ENCODE results near the gene TXNRD2.
A peak's percentile ranks its signal among the peaks of the same experiment; 100 is the strongest.

DNA sequence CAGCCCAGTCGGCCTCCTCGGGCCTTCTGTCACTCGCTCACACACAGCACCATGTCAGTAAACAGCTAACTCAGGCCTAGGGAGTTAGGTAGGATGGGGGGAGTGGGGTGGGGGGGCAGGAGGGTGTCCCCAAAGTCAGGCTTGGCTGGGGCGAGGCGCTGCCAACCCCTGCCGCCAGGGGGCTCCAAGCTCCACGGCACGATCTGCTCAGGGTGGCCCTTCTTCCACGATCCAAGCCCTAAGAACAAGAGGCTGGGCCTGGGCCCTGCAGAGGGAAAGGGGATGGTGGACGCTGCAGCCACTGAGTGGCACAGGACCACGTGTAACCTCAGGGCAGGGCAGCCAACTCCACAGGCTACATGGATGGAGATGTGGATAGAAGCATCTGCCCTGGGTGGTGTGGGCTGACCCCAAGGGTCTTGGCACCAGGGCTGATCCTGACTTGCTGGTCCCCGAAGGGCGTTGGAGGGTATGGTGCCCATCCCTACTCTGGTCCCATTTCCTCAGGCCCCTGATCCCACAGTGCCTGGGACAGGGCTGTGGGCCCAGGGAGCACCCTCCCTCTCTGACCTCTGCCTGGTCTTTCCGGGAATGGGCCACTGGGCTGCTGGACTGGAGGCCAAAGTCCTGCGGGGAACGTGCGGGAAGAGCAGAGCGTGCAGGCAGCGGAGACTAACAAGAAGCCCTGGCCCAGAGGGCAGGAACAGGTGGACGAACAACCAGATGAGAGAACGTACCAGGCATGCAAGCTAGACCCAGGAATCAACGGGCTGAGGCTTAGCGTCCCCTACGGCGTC, 29.1 kb upstream of the TXNRD2 start:
- peak; percentile 94 for TF ChIP-seq CTCF (IDR thresholded peaks at IDR 0.05)
- no peak for TF ChIP-seq TCF7L2 (IDR thresholded peaks at IDR 0.05; ENCODE audit: low read depth, low read length)

Data from Panc1 (cell line).